Stimulated activated CD8-positive, alpha-beta memory T cell treated with anti-CD3 and anti-CD28 coated beads, Interleukin-4, amount 100 ng/mL, for 1 hour (primary cell): ENCODE measurements around the gene TRIM22.

Experiments
- DNase-seq, 2 donors: peaks; one replicate each; pipeline ENCODE4 v3.0.0-alpha.2; 2020; ENCODE audit warnings: low read depth in 2 of 2, low spot score in 1 of 2

The TRIM22 gene

DNA sequence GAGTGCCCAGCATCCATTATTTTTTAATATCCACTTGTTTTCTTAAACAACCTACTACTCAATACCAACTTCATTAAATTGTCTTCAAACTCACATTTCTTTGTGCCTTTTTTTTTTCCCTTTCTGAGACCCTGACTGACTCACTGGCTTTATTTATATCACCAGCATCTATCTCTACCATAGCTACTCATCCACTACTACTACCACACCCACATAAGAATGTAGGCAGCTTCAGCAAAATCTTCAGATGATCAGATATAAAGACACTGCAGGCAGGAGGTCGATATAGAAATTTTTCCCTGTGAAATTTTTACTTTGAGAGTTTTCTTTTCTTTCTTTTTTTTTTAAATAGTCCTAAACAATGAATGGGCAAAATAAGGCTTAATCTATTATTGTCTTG, 48.8 kb downstream of the TRIM22 start:
- no peak for DNase-seq

DNA sequence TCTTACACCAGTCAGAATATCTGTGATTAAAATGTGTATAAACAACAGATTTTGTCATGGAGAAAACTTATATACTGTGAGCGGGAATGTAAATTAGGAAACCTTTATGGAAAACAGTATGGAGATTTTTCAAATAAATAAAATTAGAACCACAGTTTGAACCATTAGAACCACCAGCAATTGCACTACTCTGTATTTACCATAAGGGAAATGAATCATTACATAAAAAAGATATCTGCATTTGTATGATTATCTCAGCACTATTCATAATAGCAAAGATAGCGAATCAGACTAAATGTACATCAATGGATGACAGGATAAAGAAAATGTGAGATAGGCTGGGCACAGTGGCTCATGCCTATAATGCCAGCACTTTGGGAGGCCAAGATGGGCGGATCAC, 57.0 kb downstream of the TRIM22 start:
- no peak for DNase-seq

DNA sequence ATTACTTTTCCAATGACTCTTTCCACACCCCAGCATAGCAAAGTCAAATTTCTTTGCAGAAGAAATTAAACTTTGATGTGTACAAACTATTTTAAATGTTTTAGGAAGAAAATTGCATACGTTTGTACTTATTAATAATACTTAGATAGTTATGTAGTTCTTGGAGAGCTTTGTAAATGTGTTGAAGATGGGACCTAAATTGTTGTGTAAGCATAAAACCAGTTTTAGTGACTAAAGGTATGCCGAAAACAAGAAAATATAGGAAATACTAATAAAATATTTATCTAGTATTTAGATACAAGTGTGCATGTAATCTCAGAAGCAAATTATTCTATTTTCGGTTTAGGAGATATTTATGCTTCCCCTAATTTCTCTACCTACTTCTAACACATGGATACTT, 60.2 kb downstream of the TRIM22 start:
- no peak for DNase-seq

DNA sequence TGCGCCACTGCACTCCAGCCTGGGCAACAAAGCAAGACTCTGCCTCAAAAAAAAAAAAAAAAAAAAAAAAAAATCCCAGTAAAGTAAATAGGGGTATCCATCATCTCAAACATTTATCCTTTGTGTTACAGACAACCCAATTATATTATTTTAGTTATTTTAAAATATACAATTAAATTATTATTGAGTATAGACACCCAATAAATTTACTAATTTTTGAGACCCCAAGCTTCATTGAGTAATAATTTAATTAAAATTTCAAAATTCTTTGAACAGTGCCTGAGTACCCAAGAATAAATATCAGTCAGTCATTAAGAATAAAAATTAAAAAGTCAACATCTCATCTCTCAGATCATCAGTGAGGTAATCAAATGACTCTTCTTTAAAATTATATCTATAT, 64.4 kb downstream of the TRIM22 start, which contains the start of gene OR52N4:
Gene OR52N4, plus strand, starts transcription at position 301 of the 400 bp plus-strand sequence. CDS start 498 bp downstream, outside the sequence.
- DNase-seq: no peak
